Activated T-helper 1 cell treated with anti-CD3 and anti-CD28 coated beads, Interleukin-12 subunit alpha, Interleukin-12 subunit beta, Interleukin-2, Interleukin-4 antibody, amounts not matched to agents 30 ng/mL and 10 ng/mL and 1 ng/mL, durations not matched to agents 14 hours and 24 hours and 36 hours (primary cell): ENCODE data around the gene CARS2. TPM values are rescaled to one million over a fixed set of nuclear protein-coding genes. Genes with fewer than 3 reads are reported as not detected.
"Not testable (repeated sequence)": the region's sequence is repeated elsewhere in the genome, so short reads cannot be mapped to it uniquely, and the experiment has no call there.

Source experiments
- DNase-seq: peaks from one replicate; pipeline ENCODE4 v3.0.0; 2021; ENCODE audit warnings: low spot score
- H3K27ac Mint-ChIP-seq: one replicate; pipeline ENCODE4 v1.8.0; 2021; ENCODE audit warnings: mild to moderate bottlenecking, mixed read lengths
- H3K27me3 Mint-ChIP-seq: one replicate; pipeline ENCODE4 v1.8.0; 2022; ENCODE audit warnings: mild to moderate bottlenecking, moderate library complexity, mixed read lengths; ENCODE audit not compliant: insufficient read depth
- H3K36me3 Mint-ChIP-seq: one replicate; pipeline ENCODE4 v1.8.0; 2021; ENCODE audit warnings: low read depth, mixed read lengths
- H3K4me1 Mint-ChIP-seq: one replicate; pipeline ENCODE4 v1.8.0; 2021; ENCODE audit warnings: low read depth, mixed read lengths
- H3K4me3 Mint-ChIP-seq: one replicate; pipeline ENCODE4 v1.8.0; 2021; ENCODE audit warnings: mild to moderate bottlenecking, moderate library complexity, mixed read lengths
- H3K9me3 Mint-ChIP-seq: one replicate; pipeline ENCODE4 v1.8.0; 2021; ENCODE audit warnings: mixed read lengths
- intact Hi-C: fragments of 100-400 bp; cut with micrococcal nuclease; formaldehyde crosslinking; loops from one replicate; pipeline ENCODE4 v1.15.1; 2024
- total RNA-seq: library from RNA; stranded (reverse); gene quantifications from 2 replicates; pipeline ENCODE4 v1.2.3, GENCODE V29; 2022

Gene CARS2
- total RNA-seq, 1 donor from 2014 or later, result 110 TPM

- no peaks in the 10 kb centered on the region for H3K27me3 Mint-ChIP-seq
- peaks cover 61% of the 10 kb centered on the region for H3K36me3 Mint-ChIP-seq
- intact Hi-C loops, result no loop called here
- no peak overlapping the region for H3K4me3 Mint-ChIP-seq
- no peak for DNase-seq
- no peak overlapping the region for H3K27ac Mint-ChIP-seq
- H3K4me1 Mint-ChIP-seq, result peaks cover 7% of the 10 kb centered on the region
- peaks cover 12% of the 10 kb centered on the region for H3K9me3 Mint-ChIP-seq
These were observed 39.7 kb downstream of the CARS2 start for GRCh38 chr13:110666255-110666533.

DNA sequence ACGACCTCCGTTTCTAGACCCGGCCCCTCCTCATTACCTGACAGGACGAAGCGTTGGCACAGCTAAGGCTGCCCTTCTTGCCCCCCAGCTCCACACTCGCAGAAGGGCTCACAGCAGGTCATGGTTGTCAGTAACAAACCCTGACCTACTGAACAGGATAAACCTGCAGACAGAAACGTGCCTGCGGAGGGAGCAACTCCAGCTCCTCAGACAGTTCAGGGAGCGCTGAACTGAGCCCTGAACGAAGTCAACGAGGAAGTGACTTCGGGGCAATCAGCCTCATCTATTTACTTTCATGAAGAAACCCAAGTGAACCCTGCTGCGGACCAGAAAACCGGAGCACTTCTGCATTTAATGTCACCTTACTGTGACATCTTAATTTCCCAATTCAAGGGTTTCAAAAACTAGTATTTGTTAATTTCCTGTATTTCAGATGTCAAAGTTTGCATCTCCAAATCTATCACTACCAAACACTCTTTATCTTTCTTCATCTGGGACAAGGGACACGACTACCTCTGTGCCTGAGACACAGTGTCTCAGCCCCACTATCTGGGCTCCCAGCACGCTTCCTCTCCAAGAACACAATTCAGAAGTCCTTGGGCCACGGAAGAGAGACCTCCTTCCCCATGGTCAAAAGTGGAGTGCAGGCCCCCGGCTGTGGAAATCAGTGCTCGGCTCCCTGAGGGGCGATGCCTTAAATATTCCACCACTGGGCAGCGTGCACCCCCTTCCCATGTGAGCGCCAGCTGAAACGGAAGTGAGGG lies 40.2 kb downstream of the CARS2 start:
- peaks cover 60% of the 10 kb centered on the region for H3K36me3 Mint-ChIP-seq
- no peak overlapping the region for H3K4me3 Mint-ChIP-seq
- intact Hi-C loops, result no loop called here
- H3K27me3 Mint-ChIP-seq, result no peaks in the 10 kb centered on the region
- H3K27ac Mint-ChIP-seq, result no peak overlapping the region
- peaks cover 2% of the 10 kb centered on the region for H3K4me1 Mint-ChIP-seq
- peaks cover 12% of the 10 kb centered on the region for H3K9me3 Mint-ChIP-seq
- no peak for DNase-seq

DNA sequence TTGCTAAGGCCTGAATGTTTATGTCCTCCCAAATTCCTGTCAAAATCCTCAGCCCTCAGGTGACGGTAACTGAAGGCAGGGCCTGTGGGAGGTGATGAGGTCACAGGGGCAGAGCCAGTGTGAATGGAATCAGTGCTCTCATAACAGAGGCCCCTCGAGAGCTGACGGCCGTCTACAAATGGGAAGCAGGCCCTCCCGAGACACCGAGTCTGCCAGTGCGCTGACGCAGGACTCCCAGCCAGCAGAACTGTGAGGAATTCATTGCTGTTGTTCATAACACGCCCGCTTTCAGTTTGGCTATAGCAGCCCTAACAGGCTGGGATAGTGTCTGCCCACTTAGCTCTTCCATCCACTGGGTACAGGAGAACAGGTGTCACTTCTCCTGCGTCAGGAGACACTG lies 41.2 kb downstream of the CARS2 start:
- no peaks in the 10 kb centered on the region for H3K4me1 Mint-ChIP-seq
- DNase-seq, result no peak
- H3K9me3 Mint-ChIP-seq, result peaks cover 12% of the 10 kb centered on the region
- H3K27ac Mint-ChIP-seq, result no peak overlapping the region
- intact Hi-C loops, result no loop called here
- no peaks in the 10 kb centered on the region for H3K27me3 Mint-ChIP-seq
- no peak overlapping the region for H3K4me3 Mint-ChIP-seq
- peaks cover 62% of the 10 kb centered on the region for H3K36me3 Mint-ChIP-seq

DNA sequence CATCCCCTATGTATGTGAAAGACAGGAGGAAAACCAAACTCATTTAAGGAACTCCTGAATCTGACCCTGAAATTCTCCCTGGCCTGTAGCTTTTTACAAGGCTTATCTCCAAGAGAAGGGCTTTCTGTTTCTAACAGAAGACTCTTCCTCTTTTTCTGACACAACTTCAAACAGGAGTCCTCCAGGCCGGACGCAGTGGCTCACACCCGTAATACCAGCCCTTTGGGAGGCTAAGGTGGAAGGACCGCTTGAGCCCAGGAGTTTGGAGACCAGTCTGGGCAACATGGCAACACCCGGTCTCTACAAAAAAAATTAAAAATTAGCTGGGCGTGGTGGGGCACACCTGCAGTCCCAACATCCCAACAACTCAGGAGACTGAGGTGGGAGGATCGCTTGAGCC lies 41.9 kb downstream of the CARS2 start:
- H3K36me3 Mint-ChIP-seq, result peaks cover 62% of the 10 kb centered on the region
- no peak overlapping the region for H3K27ac Mint-ChIP-seq
- H3K9me3 Mint-ChIP-seq, result peaks cover 12% of the 10 kb centered on the region
- DNase-seq, result no peak
- H3K4me3 Mint-ChIP-seq, result no peak overlapping the region
- no peaks in the 10 kb centered on the region for H3K27me3 Mint-ChIP-seq
- intact Hi-C loops, result no loop called here
- no peaks in the 10 kb centered on the region for H3K4me1 Mint-ChIP-seq

DNA sequence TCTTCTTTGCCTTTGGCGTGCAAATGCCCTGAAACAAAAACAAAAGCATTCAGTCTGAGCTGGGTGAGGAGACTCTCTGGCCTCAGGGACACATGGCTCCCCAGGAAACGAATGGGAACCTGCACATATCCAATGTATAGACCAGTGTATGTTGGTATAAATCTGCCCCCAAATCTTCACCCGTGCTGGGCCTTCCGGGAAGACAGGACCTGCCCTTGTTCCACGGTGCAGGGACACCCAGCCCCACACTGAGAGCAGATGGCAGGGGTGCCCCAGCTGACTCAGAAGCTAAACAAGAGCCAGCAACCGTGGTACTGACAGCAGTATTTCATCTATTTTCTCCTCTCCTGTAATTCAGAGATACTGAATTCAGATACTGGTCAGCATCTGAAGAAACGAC lies 42.4 kb downstream of the CARS2 start:
- no peak overlapping the region for H3K27ac Mint-ChIP-seq
- DNase-seq, result no peak
- H3K9me3 Mint-ChIP-seq, result peaks cover 12% of the 10 kb centered on the region
- no peak overlapping the region for H3K4me3 Mint-ChIP-seq
- H3K27me3 Mint-ChIP-seq, result no peaks in the 10 kb centered on the region
- peaks cover 3% of the 10 kb centered on the region for H3K4me1 Mint-ChIP-seq
- H3K36me3 Mint-ChIP-seq, result peaks cover 58% of the 10 kb centered on the region
- intact Hi-C loops, result no loop called here

- no peak overlapping the region for H3K27ac Mint-ChIP-seq
- DNase-seq, result no peak
- peaks cover 64% of the 10 kb centered on the region for H3K36me3 Mint-ChIP-seq
- intact Hi-C loops, result no loop called here
- no peak overlapping the region for H3K4me3 Mint-ChIP-seq
- no peaks in the 10 kb centered on the region for H3K27me3 Mint-ChIP-seq
- peaks cover 9% of the 10 kb centered on the region for H3K4me1 Mint-ChIP-seq
- H3K9me3 Mint-ChIP-seq, result peaks cover 17% of the 10 kb centered on the region
These were observed 43.0 kb downstream of the CARS2 start for GRCh38 chr13:110662777-110663443.

GRCh38 chr13:110662091-110662490 lies 43.8 kb downstream of the CARS2 start:
- Mint-ChIP-seq H3K27me3 (no peaks in the 10 kb centered on the region), H3K27ac (no peak overlapping the region), H3K9me3 (peaks cover 20% of the 10 kb centered on the region), H3K4me1 (peaks cover 13% of the 10 kb centered on the region), H3K36me3 (peaks cover 65% of the 10 kb centered on the region), H3K4me3 (no peak overlapping the region)
- intact Hi-C loops, result no loop called here
- no peak for DNase-seq

DNA sequence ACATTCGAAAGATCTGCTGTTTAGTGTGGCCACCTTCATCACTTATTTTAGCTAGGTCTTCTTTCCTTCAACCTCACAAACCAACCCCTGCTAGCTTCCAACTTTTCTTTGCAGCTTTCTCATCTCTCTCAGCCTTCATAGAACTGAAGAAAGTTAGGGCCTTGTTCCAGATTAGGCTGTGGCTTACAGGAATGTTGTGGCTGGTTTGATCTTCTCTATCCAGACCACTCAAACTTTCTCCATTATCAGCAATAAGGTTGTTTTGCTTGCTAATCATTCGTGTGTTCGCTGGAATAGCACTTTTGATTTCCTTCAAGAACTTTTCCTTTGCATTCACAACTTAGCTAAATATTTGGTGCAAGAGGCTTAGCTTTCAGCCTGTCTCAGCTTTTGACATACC lies 44.7 kb downstream of the CARS2 start:
- peaks cover 63% of the 10 kb centered on the region for H3K36me3 Mint-ChIP-seq
- DNase-seq, result no peak
- intact Hi-C loops, result no loop called here
- peaks cover 15% of the 10 kb centered on the region for H3K4me1 Mint-ChIP-seq
- no peak overlapping the region for H3K4me3 Mint-ChIP-seq
- H3K27me3 Mint-ChIP-seq, result no peaks in the 10 kb centered on the region
- H3K9me3 Mint-ChIP-seq, result peaks cover 20% of the 10 kb centered on the region
- no peak overlapping the region for H3K27ac Mint-ChIP-seq

DNA sequence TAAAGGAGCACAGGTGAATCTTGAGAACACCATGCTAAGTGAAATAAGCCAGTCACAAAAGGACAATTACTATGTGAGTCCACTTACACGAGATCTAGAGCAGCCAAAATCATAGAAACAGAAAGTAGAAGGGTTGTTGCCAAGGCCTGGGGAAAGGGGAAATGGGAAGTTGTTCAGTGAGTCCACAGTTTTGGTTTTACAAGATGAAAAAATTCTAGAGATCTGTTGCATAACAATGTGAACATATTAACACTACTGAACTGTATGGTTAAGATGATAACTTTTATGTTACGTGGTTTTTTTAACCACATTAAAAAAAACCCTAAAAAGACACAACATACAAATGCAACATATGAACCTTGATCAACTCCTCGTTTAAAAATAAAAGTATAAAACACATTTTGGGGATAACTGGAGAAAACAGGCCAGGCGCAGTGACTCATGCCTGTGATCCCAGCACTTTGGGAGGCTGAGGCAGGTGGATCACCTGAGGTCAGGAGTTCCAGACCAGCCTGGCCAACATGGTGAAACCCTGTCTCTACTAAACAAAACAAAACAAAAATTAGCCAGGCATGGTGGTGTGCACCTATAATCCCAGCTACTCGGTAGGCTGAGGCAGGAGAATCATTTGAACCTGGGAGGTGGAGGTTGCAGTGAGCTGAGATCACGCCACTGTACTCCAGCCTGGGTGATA lies 47.6 kb downstream of the CARS2 start:
- H3K27ac Mint-ChIP-seq, result peak overlapping the region; percentile 13

DNA sequence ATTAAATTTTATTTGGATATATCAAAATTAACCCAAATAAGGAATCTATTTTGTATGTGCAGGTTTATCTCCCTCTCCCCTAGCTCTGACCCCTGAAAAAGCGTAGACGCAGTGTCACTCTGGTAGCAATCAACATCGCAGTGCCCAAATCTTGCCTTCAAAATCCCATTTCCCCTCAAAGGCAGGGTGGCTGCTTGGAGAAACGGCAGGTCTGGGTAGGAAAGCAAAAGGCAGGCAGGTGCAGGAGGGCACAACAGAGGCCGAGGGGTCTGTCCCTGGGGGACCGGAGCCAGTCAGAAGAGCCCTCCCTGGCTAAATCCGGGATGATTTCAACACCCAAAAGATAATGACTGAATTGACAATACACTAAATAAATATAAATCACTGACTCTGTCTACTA lies 48.7 kb downstream of the CARS2 start:
- intact Hi-C loops, result no loop called here
- Mint-ChIP-seq H3K36me3 (peaks cover 41% of the 10 kb centered on the region), H3K9me3 (peaks cover 14% of the 10 kb centered on the region), H3K27ac (no peak overlapping the region), H3K27me3 (no peaks in the 10 kb centered on the region), H3K4me1 (peaks cover 21% of the 10 kb centered on the region), H3K4me3 (no peak overlapping the region)
- no peak for DNase-seq

More for the DNA sequence above, 47.6 kb downstream of the CARS2 start:
- Mint-ChIP-seq H3K36me3 (peaks cover 51% of the 10 kb centered on the region), H3K4me1 (peaks cover 21% of the 10 kb centered on the region), H3K9me3 (peaks cover 20% of the 10 kb centered on the region)
- H3K27me3 Mint-ChIP-seq, H3K4me3 Mint-ChIP-seq, DNase-seq, intact Hi-C loops: not testable (repeated sequence)

DNA sequence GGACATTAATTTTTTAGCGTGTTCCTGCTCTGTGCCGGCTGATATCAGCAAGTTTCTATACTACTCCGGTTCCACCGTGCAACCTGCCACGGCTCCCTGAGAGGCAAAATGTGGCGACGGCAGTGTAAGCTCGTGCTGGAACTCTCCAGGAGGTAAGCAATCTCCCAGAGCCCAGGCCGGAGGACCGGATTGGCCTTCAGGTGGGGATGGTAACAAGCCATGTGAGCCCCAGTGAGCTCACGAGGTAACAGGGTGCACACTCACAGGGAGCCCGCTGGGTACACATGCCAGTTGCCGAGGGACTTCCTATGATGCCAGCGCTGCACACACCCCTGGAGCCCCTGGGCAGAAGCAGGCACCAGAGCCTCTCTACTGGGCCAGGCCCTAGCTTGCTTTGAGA lies 52.1 kb downstream of the CARS2 start:
- intact Hi-C loops, result no loop called here
- DNase-seq, result no peak
- Mint-ChIP-seq H3K27me3 (no peaks in the 10 kb centered on the region), H3K27ac (no peak overlapping the region), H3K36me3 (peaks cover 27% of the 10 kb centered on the region), H3K4me1 (peaks cover 21% of the 10 kb centered on the region), H3K4me3 (no peak overlapping the region), H3K9me3 (peaks cover 8% of the 10 kb centered on the region)

DNA sequence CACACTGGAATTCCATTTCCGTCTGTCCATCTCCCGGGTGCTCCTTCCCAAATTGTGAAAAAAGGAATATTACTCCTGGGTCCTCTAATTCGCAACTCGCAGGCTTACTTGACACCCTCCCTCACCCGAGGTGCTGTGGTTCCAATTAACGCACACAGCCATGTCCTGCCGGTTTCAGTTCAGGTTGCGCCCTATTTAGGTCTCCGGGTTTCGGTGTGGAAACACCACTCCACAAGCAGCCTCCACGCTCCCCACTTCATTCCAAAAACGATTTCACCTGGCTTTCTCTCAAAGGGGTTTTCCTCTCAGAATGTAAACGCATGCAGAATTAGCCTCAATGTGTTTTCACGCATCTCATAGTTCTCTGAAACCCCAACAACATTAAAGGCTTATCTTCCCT lies 52.6 kb downstream of the CARS2 start:
- intact Hi-C loops, result no loop called here
- Mint-ChIP-seq H3K27me3 (no peaks in the 10 kb centered on the region), H3K36me3 (peaks cover 24% of the 10 kb centered on the region), H3K4me3 (no peak overlapping the region), H3K27ac (no peak overlapping the region), H3K9me3 (peaks cover 7% of the 10 kb centered on the region), H3K4me1 (peaks cover 16% of the 10 kb centered on the region)
- no peak for DNase-seq

GRCh38 chr13:110652764-110653163 lies 53.2 kb downstream of the CARS2 start:
- peaks cover 11% of the 10 kb centered on the region for H3K4me1 Mint-ChIP-seq
- H3K4me3 Mint-ChIP-seq, result no peak overlapping the region
- DNase-seq, result no peak
- no peak overlapping the region for H3K27ac Mint-ChIP-seq
- peaks cover 2% of the 10 kb centered on the region for H3K9me3 Mint-ChIP-seq
- H3K36me3 Mint-ChIP-seq, result peaks cover 22% of the 10 kb centered on the region
- intact Hi-C loops, result no loop called here
- H3K27me3 Mint-ChIP-seq, result no peaks in the 10 kb centered on the region
